22Rv1 (cell line): ENCODE results near the gene OR4A16.

ENCODE experiments used
- ZFX ChIP-seq: fragments of 450-650 bp; IDR thresholded peaks from 2 replicates; pipeline ENCODE4 v1.6.1; 2017; ENCODE audit warnings: antibody characterized with exemption, borderline replicate concordance
- TF ChIP-seq, protein P1 (sequence below): fragments of 450-650 bp; IDR thresholded peaks from 2 replicates; pipeline ENCODE4 v1.5.1; 2017; ENCODE audit warnings: mild to moderate bottlenecking

- TF ChIP-seq, protein P1, sequence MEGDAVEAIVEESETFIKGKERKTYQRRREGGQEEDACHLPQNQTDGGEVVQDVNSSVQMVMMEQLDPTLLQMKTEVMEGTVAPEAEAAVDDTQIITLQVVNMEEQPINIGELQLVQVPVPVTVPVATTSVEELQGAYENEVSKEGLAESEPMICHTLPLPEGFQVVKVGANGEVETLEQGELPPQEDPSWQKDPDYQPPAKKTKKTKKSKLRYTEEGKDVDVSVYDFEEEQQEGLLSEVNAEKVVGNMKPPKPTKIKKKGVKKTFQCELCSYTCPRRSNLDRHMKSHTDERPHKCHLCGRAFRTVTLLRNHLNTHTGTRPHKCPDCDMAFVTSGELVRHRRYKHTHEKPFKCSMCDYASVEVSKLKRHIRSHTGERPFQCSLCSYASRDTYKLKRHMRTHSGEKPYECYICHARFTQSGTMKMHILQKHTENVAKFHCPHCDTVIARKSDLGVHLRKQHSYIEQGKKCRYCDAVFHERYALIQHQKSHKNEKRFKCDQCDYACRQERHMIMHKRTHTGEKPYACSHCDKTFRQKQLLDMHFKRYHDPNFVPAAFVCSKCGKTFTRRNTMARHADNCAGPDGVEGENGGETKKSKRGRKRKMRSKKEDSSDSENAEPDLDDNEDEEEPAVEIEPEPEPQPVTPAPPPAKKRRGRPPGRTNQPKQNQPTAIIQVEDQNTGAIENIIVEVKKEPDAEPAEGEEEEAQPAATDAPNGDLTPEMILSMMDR, result no peak
- no peak for TF ChIP-seq ZFX
Measured at GRCh38 chr11:55342901-55343300, at the start of gene OR4A16.
